ES-I3 (cell line): ENCODE results near the gene LILRB5.
"Not testable (repeated sequence)": the region's sequence is repeated elsewhere in the genome, so short reads cannot be mapped to it uniquely, and the experiment has no call there.

Source experiments
- H3K36me3 ChIP-seq: 2 replicates; pipeline ENCODE4 v1.6.1; 2013; ENCODE audit warnings: mild to moderate bottlenecking, low read length, control low read depth, moderate library complexity; ENCODE audit not compliant: insufficient read depth
- H3K4me1 ChIP-seq: 2 replicates; pipeline ENCODE4 v1.6.1; 2013; ENCODE audit warnings: mild to moderate bottlenecking, control low read depth, low read length; ENCODE audit not compliant: insufficient read depth
- H3K9ac ChIP-seq: 2 replicates; pipeline ENCODE4 v1.6.1; 2013; ENCODE audit warnings: low read depth, mild to moderate bottlenecking, low read length, moderate library complexity
- H3K9me3 ChIP-seq: 2 replicates; pipeline ENCODE4 v1.6.1; 2013; ENCODE audit warnings: mild to moderate bottlenecking, low read length, moderate library complexity; ENCODE audit not compliant: control insufficient read depth, insufficient read depth

LILRB5 gene

GRCh38 chr19:54281007-54281728 lies 24.1 kb upstream of the LILRB5 start, which contains the start of gene LILRB2:
Gene LILRB2, minus strand, starts transcription at chr19:54281110. Its CDS starts 614 bp downstream, at chr19:54280496.
- H3K9me3 ChIP-seq = no peaks in the 10 kb centered on the region
- H3K9ac ChIP-seq = no peak within 1 kb of the TSS
- no peaks in the 10 kb centered on the region for H3K36me3 ChIP-seq
- no peaks in the 10 kb centered on the region for H3K4me1 ChIP-seq

- not testable (repeated sequence) for H3K9me3 ChIP-seq, H3K4me1 ChIP-seq, H3K9ac ChIP-seq, H3K36me3 ChIP-seq
Measured at GRCh38 chr19:54280441-54280840, 23.4 kb upstream of the LILRB5 start.

- not testable (repeated sequence) for H3K9ac ChIP-seq, H3K9me3 ChIP-seq, H3K36me3 ChIP-seq, H3K4me1 ChIP-seq
Measured at GRCh38 chr19:54280025-54280424, 23.0 kb upstream of the LILRB5 start.

- no peak overlapping the region for H3K9ac ChIP-seq
- no peaks in the 10 kb centered on the region for H3K36me3 ChIP-seq
- H3K9me3 ChIP-seq = no peaks in the 10 kb centered on the region
- H3K4me1 ChIP-seq = no peaks in the 10 kb centered on the region
Measured at GRCh38 chr19:54279406-54279962, 22.4 kb upstream of the LILRB5 start.

- H3K4me1 ChIP-seq, H3K36me3 ChIP-seq, H3K9ac ChIP-seq, H3K9me3 ChIP-seq: not testable (repeated sequence)
Measured at GRCh38 chr19:54278571-54279195, 21.6 kb upstream of the LILRB5 start.

- not testable (repeated sequence) for H3K9ac ChIP-seq
Measured at GRCh38 chr19:54278056-54278455, 21.0 kb upstream of the LILRB5 start.

GRCh38 chr19:54277111-54277615 lies 20.1 kb upstream of the LILRB5 start:
- not testable (repeated sequence) for H3K4me1 ChIP-seq, H3K36me3 ChIP-seq, H3K9me3 ChIP-seq, H3K9ac ChIP-seq

More at GRCh38 chr19:54278056-54278455, 21.0 kb upstream of the LILRB5 start:
- H3K9me3 ChIP-seq, H3K36me3 ChIP-seq, H3K4me1 ChIP-seq: not testable (repeated sequence)

GRCh38 chr19:54275951-54276350 lies 18.9 kb upstream of the LILRB5 start:
- Histone ChIP-seq H3K36me3 (no peaks in the 10 kb centered on the region), H3K9ac (no peak overlapping the region), H3K4me1 (no peaks in the 10 kb centered on the region)

GRCh38 chr19:54274516-54274915 lies 17.4 kb upstream of the LILRB5 start:
- not testable (repeated sequence) for H3K4me1 ChIP-seq, H3K36me3 ChIP-seq, H3K9ac ChIP-seq, H3K9me3 ChIP-seq

More at GRCh38 chr19:54275951-54276350, 18.9 kb upstream of the LILRB5 start:
- H3K9me3 ChIP-seq = no peaks in the 10 kb centered on the region

GRCh38 chr19:54273821-54274220 lies 16.7 kb upstream of the LILRB5 start:
- Histone ChIP-seq H3K4me1 (no peaks in the 10 kb centered on the region), H3K9ac (no peak overlapping the region), H3K36me3 (no peaks in the 10 kb centered on the region), H3K9me3 (no peaks in the 10 kb centered on the region)

- H3K9me3 ChIP-seq, H3K9ac ChIP-seq, H3K4me1 ChIP-seq, H3K36me3 ChIP-seq: not testable (repeated sequence)
Measured at GRCh38 chr19:54272181-54272580, 15.1 kb upstream of the LILRB5 start.

- H3K9ac ChIP-seq, H3K4me1 ChIP-seq, H3K36me3 ChIP-seq, H3K9me3 ChIP-seq: not testable (repeated sequence)
Measured at GRCh38 chr19:54271587-54271986, 14.5 kb upstream of the LILRB5 start.

GRCh38 chr19:54271106-54271505 lies 14.0 kb upstream of the LILRB5 start:
- H3K9ac ChIP-seq = no peak overlapping the region
- H3K4me1 ChIP-seq = no peaks in the 10 kb centered on the region
- H3K36me3 ChIP-seq = no peaks in the 10 kb centered on the region
- no peaks in the 10 kb centered on the region for H3K9me3 ChIP-seq

- no peak overlapping the region for H3K9ac ChIP-seq
- no peaks in the 10 kb centered on the region for H3K9me3 ChIP-seq
- no peaks in the 10 kb centered on the region for H3K4me1 ChIP-seq
- H3K36me3 ChIP-seq = no peaks in the 10 kb centered on the region
Measured at GRCh38 chr19:54268936-54269335, 11.9 kb upstream of the LILRB5 start.

GRCh38 chr19:54266133-54266532 lies 9.1 kb upstream of the LILRB5 start:
- H3K9ac ChIP-seq = no peak overlapping the region
- H3K4me1 ChIP-seq = no peaks in the 10 kb centered on the region
- H3K36me3 ChIP-seq = no peaks in the 10 kb centered on the region
- H3K9me3 ChIP-seq = no peaks in the 10 kb centered on the region
